Peyer's patch (tissue), 4 donors: ENCODE results near the gene SYNE2. TPM values are rescaled to one million over a fixed set of nuclear protein-coding genes. Genes with fewer than 3 reads are reported as not detected.
A peak's percentile ranks its signal among the peaks of the same experiment; 100 is the strongest.

ENCODE experiments used
- DNase-seq, 3 donors: peaks; one replicate each; pipeline ENCODE4 v3.0.0-alpha.2; 2017 to 2019
- H3K27ac ChIP-seq, 4 donors: fragments of 200-600 bp; sonication (generic); one replicate each; pipeline ENCODE4 v1.5.1; 2016 to 2019
- H3K27me3 ChIP-seq, 2 donors: fragments of 200-600 bp; sonication (generic); one replicate each; pipeline ENCODE4 v1.5.1; 2019
- H3K36me3 ChIP-seq, 3 donors: fragments of 200-600 bp; sonication (generic); one replicate each; pipeline ENCODE4 v1.5.1; 2016 to 2019
- H3K4me1 ChIP-seq, 4 donors: fragments of 200-600 bp; sonication (generic); one replicate each; pipeline ENCODE4 v1.5.1; 2016 to 2019
- H3K4me3 ChIP-seq, 4 donors: fragments of 200-600 bp; sonication (generic); 1 replicate in 3 of 4; 2 replicates in 1 of 4; pipeline ENCODE4 v1.5.1; 2016 to 2019; ENCODE audit warnings: mild to moderate bottlenecking in 1 of 4
- H3K9me3 ChIP-seq, 4 donors: fragments of 200-600 bp; sonication (generic); one replicate each; pipeline ENCODE4 v1.5.1; 2016 to 2019; ENCODE audit warnings: mild to moderate bottlenecking in 1 of 4
- CTCF ChIP-seq, 6 experiments: fragments of 450-650 bp in 4 of 6; fragments of 200-600 bp in 2 of 6; sonication (generic) in 1 of 6; IDR thresholded peaks; one replicate each; pipeline ENCODE4 v1.5.1; 2017 to 2019; ENCODE audit warnings: antibody characterized with exemption in 6 of 6, mild to moderate bottlenecking in 3 of 6, moderate library complexity in 1 of 6
- POLR2A ChIP-seq, 2 donors: fragments of 450-650 bp; IDR thresholded peaks; one replicate each; pipeline ENCODE4 v1.5.1; 2017; ENCODE audit warnings: antibody characterized with exemption in 2 of 2, mild to moderate bottlenecking in 2 of 2, moderate library complexity in 2 of 2
- total RNA-seq, 4 donors: library from RNA; depleted of rRNA; stranded (reverse); fragments of >200 nt; gene quantifications; one replicate each; pipeline ENCODE4 v1.1.0, GENCODE V29; 2016

SYNE2 gene
- total RNA-seq, 4 donors from 2014 or later = 106 to 243 (median 153) TPM

GRCh38 chr14:63938198-63939005 is 85.6 kb downstream of the SYNE2 start:
- Histone ChIP-seq H3K4me1 (peaks cover 0 to 2% (median 0%) of the 10 kb centered on the region in 4 donors), H3K36me3 (peaks cover 0 to 13% (median 0%) of the 10 kb centered on the region in 3 donors), H3K4me3 (no peak overlapping the region), H3K27me3 (no peaks in the 10 kb centered on the region), H3K27ac (peak overlapping the region in 1 of 4 donors; percentile 8), H3K9me3 (no peaks in the 10 kb centered on the region)
- no peak for TF ChIP-seq CTCF (IDR thresholded peaks at IDR 0.05)
- no peak for TF ChIP-seq POLR2A (IDR thresholded peaks at IDR 0.05)
- DNase-seq = no peak

GRCh38 chr14:63939006-63939270 is 86.1 kb downstream of the SYNE2 start:
- Histone ChIP-seq H3K36me3 (peaks cover 0 to 13% (median 0%) of the 10 kb centered on the region in 3 donors), H3K27me3 (no peaks in the 10 kb centered on the region), H3K27ac (peak overlapping the region in 1 of 4 donors; percentile 8), H3K9me3 (no peaks in the 10 kb centered on the region), H3K4me1 (peaks cover 0 to 2% (median 0%) of the 10 kb centered on the region in 4 donors), H3K4me3 (no peak overlapping the region)
- DNase-seq = no peak
- TF ChIP-seq CTCF (IDR thresholded peaks at IDR 0.05) (no peak), POLR2A (IDR thresholded peaks at IDR 0.05) (no peak)

GRCh38 chr14:63940387-63940786 is 87.6 kb downstream of the SYNE2 start:
- H3K27me3 ChIP-seq = no peaks in the 10 kb centered on the region
- H3K4me1 ChIP-seq = peaks cover 0 to 2% (median 0%) of the 10 kb centered on the region in 4 donors
- no peak overlapping the region for H3K4me3 ChIP-seq
- no peak overlapping the region for H3K27ac ChIP-seq
- H3K36me3 ChIP-seq = peaks cover 0 to 13% (median 0%) of the 10 kb centered on the region in 3 donors
- TF ChIP-seq POLR2A (IDR thresholded peaks at IDR 0.05) (no peak), CTCF (IDR thresholded peaks at IDR 0.05) (no peak)
- no peak for DNase-seq
- no peaks in the 10 kb centered on the region for H3K9me3 ChIP-seq

GRCh38 chr14:63941023-63941422 is 88.2 kb downstream of the SYNE2 start:
- Histone ChIP-seq H3K4me3 (no peak overlapping the region), H3K36me3 (peaks cover 0 to 13% (median 0%) of the 10 kb centered on the region in 3 donors), H3K4me1 (peaks cover 0 to 2% (median 0%) of the 10 kb centered on the region in 4 donors), H3K27ac (no peak overlapping the region), H3K27me3 (no peaks in the 10 kb centered on the region), H3K9me3 (no peaks in the 10 kb centered on the region)
- no peak for DNase-seq
- no peak for TF ChIP-seq POLR2A (IDR thresholded peaks at IDR 0.05)
- no peak for TF ChIP-seq CTCF (IDR thresholded peaks at IDR 0.05)

GRCh38 chr14:63949696-63950095 is 96.9 kb downstream of the SYNE2 start:
- Histone ChIP-seq H3K27ac (no peak overlapping the region), H3K36me3 (peaks cover 0 to 13% (median 0%) of the 10 kb centered on the region in 3 donors), H3K27me3 (no peaks in the 10 kb centered on the region), H3K4me1 (peaks cover 0 to 9% (median 0%) of the 10 kb centered on the region in 4 donors), H3K9me3 (no peaks in the 10 kb centered on the region), H3K4me3 (no peak overlapping the region)
- TF ChIP-seq POLR2A (IDR thresholded peaks at IDR 0.05) = no peak
- TF ChIP-seq CTCF (IDR thresholded peaks at IDR 0.05) = no peak
- no peak for DNase-seq
